Hepatocyte (in vitro differentiated cells): ENCODE results near the gene B3GAT1.

Experiments used
- CTCF ChIP-seq: fragments of 200-600 bp; sonication (generic); IDR thresholded peaks from 2 replicates; pipeline ENCODE4 v1.5.1; 2016; ENCODE audit warnings: antibody characterized with exemption, mild to moderate bottlenecking; ENCODE audit not compliant: poor library complexity
- EZH2phosphoT487 ChIP-seq: fragments of 200-600 bp; sonication (generic); IDR thresholded peaks from one replicate; pipeline ENCODE4 v1.6.1; 2018; ENCODE audit warnings: antibody characterized with exemption, mild to moderate bottlenecking, low read depth, moderate library complexity; ENCODE audit not compliant: unreplicated experiment, severe bottlenecking

- TF ChIP-seq CTCF (no peak), EZH2phosphoT487 (no peak)
Measured at GRCh38 chr11:134442246-134442645, 30.2 kb upstream of the B3GAT1 start.
